ENCODE results near the gene BRPF3. TPM values are rescaled to one million over a fixed set of nuclear protein-coding genes. Genes with fewer than 3 reads are reported as not detected.

The BRPF3 gene
- total and polyA plus RNA-seq, 2 donors (not counting 1 experiment from before 2014, with no cell fraction given) = 10.4 to 10.6 TPM

DNA sequence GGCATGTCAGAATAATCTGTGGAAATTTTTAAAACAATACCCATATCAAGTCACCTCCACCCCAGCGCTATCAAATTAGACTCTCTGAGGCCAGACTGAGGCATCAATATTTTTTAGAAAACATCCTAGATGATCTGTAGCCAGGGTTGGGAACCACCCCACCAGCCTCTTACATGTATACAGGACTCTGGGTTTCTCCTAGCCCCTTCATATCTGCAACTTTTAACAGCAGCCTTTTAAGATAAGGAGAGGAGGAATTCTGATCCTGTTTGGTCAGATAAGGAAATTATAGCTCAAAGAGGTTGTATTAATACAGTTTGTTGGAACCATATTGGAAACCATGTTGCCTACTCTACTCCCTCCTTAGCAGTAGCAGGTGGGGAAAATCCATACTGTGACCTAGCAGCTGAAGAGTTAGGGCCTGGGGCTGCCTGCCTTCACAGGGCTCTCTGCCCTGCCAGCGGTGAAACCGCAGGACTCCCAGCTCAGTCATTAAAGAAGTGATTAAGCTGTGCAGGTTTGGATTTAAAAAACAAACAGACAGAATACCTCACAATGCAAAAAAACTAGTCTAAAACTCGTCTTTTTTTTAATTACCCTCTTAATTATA is 30.0 kb downstream of the BRPF3 start:
- no peak overlapping the region for H3K4me2 ChIP-seq (ENCODE audit: extremely low read depth, insufficient read depth, low read length)
- H2AFZ ChIP-seq (ENCODE audit: low read length) = no peak overlapping the region
- H3K4me1 ChIP-seq (ENCODE audit: control insufficient read depth, extremely low read depth, insufficient read depth, low read length) = peaks cover 3% of the 10 kb centered on the region
- H3K36me3 ChIP-seq (ENCODE audit: control insufficient read depth, insufficient read depth, low read length) = peaks cover 32% of the 10 kb centered on the region
- no peak overlapping the region for H3K4me3 ChIP-seq (replicated peaks in 1 of 4; ENCODE audit: control extremely low read depth in 1 of 4, insufficient read depth in 1 of 4, low read depth in 3 of 4, low read length in 4 of 4)
- TF ChIP-seq, protein P1, sequence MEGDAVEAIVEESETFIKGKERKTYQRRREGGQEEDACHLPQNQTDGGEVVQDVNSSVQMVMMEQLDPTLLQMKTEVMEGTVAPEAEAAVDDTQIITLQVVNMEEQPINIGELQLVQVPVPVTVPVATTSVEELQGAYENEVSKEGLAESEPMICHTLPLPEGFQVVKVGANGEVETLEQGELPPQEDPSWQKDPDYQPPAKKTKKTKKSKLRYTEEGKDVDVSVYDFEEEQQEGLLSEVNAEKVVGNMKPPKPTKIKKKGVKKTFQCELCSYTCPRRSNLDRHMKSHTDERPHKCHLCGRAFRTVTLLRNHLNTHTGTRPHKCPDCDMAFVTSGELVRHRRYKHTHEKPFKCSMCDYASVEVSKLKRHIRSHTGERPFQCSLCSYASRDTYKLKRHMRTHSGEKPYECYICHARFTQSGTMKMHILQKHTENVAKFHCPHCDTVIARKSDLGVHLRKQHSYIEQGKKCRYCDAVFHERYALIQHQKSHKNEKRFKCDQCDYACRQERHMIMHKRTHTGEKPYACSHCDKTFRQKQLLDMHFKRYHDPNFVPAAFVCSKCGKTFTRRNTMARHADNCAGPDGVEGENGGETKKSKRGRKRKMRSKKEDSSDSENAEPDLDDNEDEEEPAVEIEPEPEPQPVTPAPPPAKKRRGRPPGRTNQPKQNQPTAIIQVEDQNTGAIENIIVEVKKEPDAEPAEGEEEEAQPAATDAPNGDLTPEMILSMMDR (conservative IDR thresholded peaks at IDR 0.05 in 1 of 2, IDR thresholded peaks at IDR 0.05 in 1 of 2; ENCODE audit: low read depth in 1 of 2, low read length in 2 of 2) = no peak
- no peak for TF ChIP-seq EZH2 (IDR thresholded peaks at IDR 0.05; ENCODE audit: low read length, missing control alignments)
- no peaks in the 10 kb centered on the region for H3K27me3 ChIP-seq (ENCODE audit: control insufficient read depth, insufficient read depth, low read length)
- H3K9ac ChIP-seq (ENCODE audit: insufficient read depth, low read length) = no peak overlapping the region
- H3K9me3 ChIP-seq (ENCODE audit: control insufficient read depth, insufficient read depth, low read depth, low read length) = no peaks in the 10 kb centered on the region
- H4K20me1 ChIP-seq (ENCODE audit: control insufficient read depth, extremely low read depth, insufficient read depth, low read length) = no peaks in the 10 kb centered on the region
- DNase-seq (ENCODE audit: low read depth in 2 of 2) = no peak
- no peaks in the 10 kb centered on the region for H3K79me2 ChIP-seq (ENCODE audit: control insufficient read depth, insufficient read depth, low read length)
- no peak overlapping the region for H3K27ac ChIP-seq (ENCODE audit: insufficient read depth, low read length)

DNA sequence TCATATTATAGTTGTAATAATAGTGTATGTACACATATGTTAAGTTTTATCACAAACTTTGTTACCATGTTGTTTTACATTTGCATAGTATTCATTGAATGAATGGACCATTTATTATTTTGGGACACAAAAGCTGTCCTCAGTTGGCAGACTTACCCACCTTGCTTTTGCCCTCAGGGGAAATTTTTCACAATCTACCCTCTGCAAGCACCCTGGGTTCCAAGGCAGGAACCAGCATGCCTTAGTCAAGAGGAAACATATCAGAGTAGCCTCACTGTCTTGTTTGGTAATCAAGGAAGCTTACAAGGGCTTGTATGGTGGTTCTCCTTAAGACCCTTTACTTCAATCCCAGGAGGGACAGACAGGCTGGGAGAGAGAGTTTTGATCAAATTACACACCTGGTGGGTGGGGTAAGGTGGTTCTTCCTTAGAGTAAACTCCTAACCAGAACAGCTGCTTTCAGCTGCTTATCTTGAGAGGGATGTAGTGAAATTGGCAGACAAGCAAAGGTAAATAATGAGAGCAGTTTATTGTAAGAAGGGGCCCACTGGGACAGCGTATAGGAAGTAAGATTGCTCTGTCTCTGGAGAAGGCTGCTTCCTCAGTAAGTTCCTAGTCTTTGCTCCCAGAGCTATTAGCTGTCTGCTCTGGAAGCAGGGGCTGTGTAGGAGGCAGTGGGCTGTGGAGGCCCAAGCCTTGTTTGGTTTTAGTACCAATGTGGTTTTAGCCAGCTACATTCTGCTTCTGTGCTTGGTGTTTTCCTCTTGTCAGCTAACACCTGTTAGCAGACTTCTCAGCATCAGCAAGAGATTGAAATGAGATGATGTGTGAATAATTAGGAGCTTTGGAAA is 31.1 kb downstream of the BRPF3 start:
- no peak overlapping the region for H3K9ac ChIP-seq (ENCODE audit: insufficient read depth, low read length)
- no peaks in the 10 kb centered on the region for H3K79me2 ChIP-seq (ENCODE audit: control insufficient read depth, insufficient read depth, low read length)
- no peak overlapping the region for H3K4me3 ChIP-seq (replicated peaks in 1 of 4; ENCODE audit: control extremely low read depth in 1 of 4, insufficient read depth in 1 of 4, low read depth in 3 of 4, low read length in 4 of 4)
- peaks cover 28% of the 10 kb centered on the region for H3K36me3 ChIP-seq (ENCODE audit: control insufficient read depth, insufficient read depth, low read length)
- no peak overlapping the region for H2AFZ ChIP-seq (ENCODE audit: low read length)
- H4K20me1 ChIP-seq (ENCODE audit: control insufficient read depth, extremely low read depth, insufficient read depth, low read length) = no peaks in the 10 kb centered on the region
- no peak for DNase-seq (ENCODE audit: low read depth in 2 of 2)
- H3K4me1 ChIP-seq (ENCODE audit: control insufficient read depth, extremely low read depth, insufficient read depth, low read length) = peaks cover 3% of the 10 kb centered on the region
- no peaks in the 10 kb centered on the region for H3K27me3 ChIP-seq (ENCODE audit: control insufficient read depth, insufficient read depth, low read length)
- no peak overlapping the region for H3K4me2 ChIP-seq (ENCODE audit: extremely low read depth, insufficient read depth, low read length)
- no peaks in the 10 kb centered on the region for H3K9me3 ChIP-seq (ENCODE audit: control insufficient read depth, insufficient read depth, low read depth, low read length)
- no peak overlapping the region for H3K27ac ChIP-seq (ENCODE audit: insufficient read depth, low read length)
- TF ChIP-seq, protein P1 (conservative IDR thresholded peaks at IDR 0.05 in 1 of 2, IDR thresholded peaks at IDR 0.05 in 1 of 2; ENCODE audit: low read depth in 1 of 2, low read length in 2 of 2) = no peak
- no peak for TF ChIP-seq EZH2 (IDR thresholded peaks at IDR 0.05; ENCODE audit: low read length, missing control alignments)

DNA sequence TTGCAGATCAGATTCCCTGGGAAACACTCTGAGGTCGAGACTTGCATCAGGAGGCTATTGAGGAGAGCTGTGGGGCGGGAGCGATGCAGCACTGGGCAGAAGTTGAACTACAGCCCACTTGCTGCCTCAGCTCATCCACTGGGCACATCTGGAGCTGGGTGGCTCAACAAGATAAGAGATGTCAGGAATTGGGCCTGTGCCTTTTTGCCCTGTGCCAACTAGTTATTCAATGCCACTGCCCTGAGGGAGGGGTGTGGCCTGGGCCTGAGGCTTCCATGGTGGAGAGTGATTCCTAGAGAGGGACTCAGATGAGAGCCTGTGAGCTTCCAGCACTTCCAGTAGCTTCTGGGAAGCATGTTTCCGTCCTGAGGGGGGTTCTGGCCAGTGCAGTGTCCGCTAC is 32.7 kb downstream of the BRPF3 start:
- TF ChIP-seq, protein P1 (conservative IDR thresholded peaks at IDR 0.05 in 1 of 2, IDR thresholded peaks at IDR 0.05 in 1 of 2; ENCODE audit: low read depth in 1 of 2, low read length in 2 of 2) = no peak
- TF ChIP-seq EZH2 (IDR thresholded peaks at IDR 0.05; ENCODE audit: low read length, missing control alignments) = no peak
- Histone ChIP-seq H3K9ac (ENCODE audit: insufficient read depth, low read length) (no peak overlapping the region), H3K4me3 (replicated peaks in 1 of 4; ENCODE audit: control extremely low read depth in 1 of 4, insufficient read depth in 1 of 4, low read depth in 3 of 4, low read length in 4 of 4) (no peak overlapping the region), H3K27me3 (ENCODE audit: control insufficient read depth, insufficient read depth, low read length) (no peaks in the 10 kb centered on the region), H2AFZ (ENCODE audit: low read length) (no peak overlapping the region), H3K4me2 (ENCODE audit: extremely low read depth, insufficient read depth, low read length) (no peak overlapping the region), H4K20me1 (ENCODE audit: control insufficient read depth, extremely low read depth, insufficient read depth, low read length) (no peaks in the 10 kb centered on the region), H3K27ac (ENCODE audit: insufficient read depth, low read length) (no peak overlapping the region), H3K36me3 (ENCODE audit: control insufficient read depth, insufficient read depth, low read length) (peaks cover 27% of the 10 kb centered on the region), H3K79me2 (ENCODE audit: control insufficient read depth, insufficient read depth, low read length) (no peaks in the 10 kb centered on the region), H3K9me3 (ENCODE audit: control insufficient read depth, insufficient read depth, low read depth, low read length) (no peaks in the 10 kb centered on the region), H3K4me1 (ENCODE audit: control insufficient read depth, extremely low read depth, insufficient read depth, low read length) (peaks cover 3% of the 10 kb centered on the region)
- no peak for DNase-seq (ENCODE audit: low read depth in 2 of 2)

All from fibroblast of lung (primary cell).